IPS-15b (cell line): Measurements from ENCODE around the gene KAZALD1.

ENCODE experiments used
- H3K27me3 ChIP-seq: one replicate; pipeline ENCODE4 v1.6.1; 2013; ENCODE audit warnings: low read length; ENCODE audit not compliant: control insufficient read depth, insufficient read depth
- H3K36me3 ChIP-seq: one replicate; pipeline ENCODE4 v1.6.1; 2013; ENCODE audit warnings: low read length; ENCODE audit not compliant: control insufficient read depth, insufficient read depth
- H3K4me1 ChIP-seq: one replicate; pipeline ENCODE4 v1.6.1; 2013; ENCODE audit warnings: mild to moderate bottlenecking, low read length; ENCODE audit not compliant: control insufficient read depth, insufficient read depth
- H3K4me3 ChIP-seq: one replicate; pipeline ENCODE4 v1.5.1; 2013; ENCODE audit warnings: low read depth, low read length
- H3K9ac ChIP-seq: one replicate; pipeline ENCODE4 v1.6.1; 2013; ENCODE audit warnings: low read depth, mild to moderate bottlenecking, low read length
- H3K9me3 ChIP-seq: one replicate; pipeline ENCODE4 v1.6.1; 2013; ENCODE audit warnings: mild to moderate bottlenecking, low read length; ENCODE audit not compliant: control insufficient read depth, insufficient read depth

KAZALD1 gene

GRCh38 chr10:101065481-101066145 is 3.8 kb downstream of the KAZALD1 start:
- H3K9ac ChIP-seq, result no peak overlapping the region
- H3K9me3 ChIP-seq, result no peaks in the 10 kb centered on the region
- H3K36me3 ChIP-seq, result no peaks in the 10 kb centered on the region
- peaks cover 80% of the 10 kb centered on the region for H3K27me3 ChIP-seq
- peak overlapping the region; percentile 61 for H3K4me3 ChIP-seq
- peaks cover 6% of the 10 kb centered on the region for H3K4me1 ChIP-seq

- H3K4me3 ChIP-seq, result peak overlapping the region; percentile 61
- H3K9ac ChIP-seq, result no peak overlapping the region
- peaks cover 87% of the 10 kb centered on the region for H3K27me3 ChIP-seq
- peaks cover 6% of the 10 kb centered on the region for H3K4me1 ChIP-seq
- H3K36me3 ChIP-seq, result no peaks in the 10 kb centered on the region
- H3K9me3 ChIP-seq, result no peaks in the 10 kb centered on the region
Measured at GRCh38 chr10:101066146-101066895, 4.5 kb downstream of the KAZALD1 start.

- peaks cover 6% of the 10 kb centered on the region for H3K4me1 ChIP-seq
- H3K36me3 ChIP-seq, result no peaks in the 10 kb centered on the region
- H3K27me3 ChIP-seq, result peaks cover 87% of the 10 kb centered on the region
- H3K4me3 ChIP-seq, result peak overlapping the region; percentile 67
- no peaks in the 10 kb centered on the region for H3K9me3 ChIP-seq
- no peak overlapping the region for H3K9ac ChIP-seq
Measured at GRCh38 chr10:101066896-101067355, 5.1 kb downstream of the KAZALD1 start.

- H3K9ac ChIP-seq, result no peak overlapping the region
- H3K4me1 ChIP-seq, result peaks cover 2% of the 10 kb centered on the region
- no peaks in the 10 kb centered on the region for H3K9me3 ChIP-seq
- H3K36me3 ChIP-seq, result no peaks in the 10 kb centered on the region
- peak overlapping the region; percentile 67 for H3K4me3 ChIP-seq
- H3K27me3 ChIP-seq, result peaks cover 87% of the 10 kb centered on the region
Measured at GRCh38 chr10:101067356-101068083, 5.7 kb downstream of the KAZALD1 start.

GRCh38 chr10:101069441-101069840 is 7.7 kb downstream of the KAZALD1 start:
- H3K9me3 ChIP-seq, result no peaks in the 10 kb centered on the region
- H3K36me3 ChIP-seq, result no peaks in the 10 kb centered on the region
- H3K9ac ChIP-seq, result no peak overlapping the region
- H3K27me3 ChIP-seq, result peaks cover 86% of the 10 kb centered on the region
- H3K4me3 ChIP-seq, result no peak overlapping the region
- H3K4me1 ChIP-seq, result no peaks in the 10 kb centered on the region

- H3K9me3 ChIP-seq, result no peaks in the 10 kb centered on the region
- no peaks in the 10 kb centered on the region for H3K36me3 ChIP-seq
- H3K9ac ChIP-seq, result no peak overlapping the region
- H3K27me3 ChIP-seq, result peaks cover 84% of the 10 kb centered on the region
- no peak overlapping the region for H3K4me3 ChIP-seq
- H3K4me1 ChIP-seq, result no peaks in the 10 kb centered on the region
Measured at GRCh38 chr10:101070098-101070497, 8.3 kb downstream of the KAZALD1 start.

GRCh38 chr10:101071267-101071884 is 9.6 kb downstream of the KAZALD1 start:
- no peak overlapping the region for H3K4me3 ChIP-seq

GRCh38 chr10:101071885-101072433 is 10.2 kb downstream of the KAZALD1 start:
- H3K4me1 ChIP-seq, result no peaks in the 10 kb centered on the region
- H3K27me3 ChIP-seq, result peaks cover 83% of the 10 kb centered on the region
- no peak overlapping the region for H3K9ac ChIP-seq
- H3K4me3 ChIP-seq, result no peak overlapping the region
- no peaks in the 10 kb centered on the region for H3K9me3 ChIP-seq
- H3K36me3 ChIP-seq, result no peaks in the 10 kb centered on the region

More at GRCh38 chr10:101071267-101071884, 9.6 kb downstream of the KAZALD1 start:
- no peak overlapping the region for H3K9ac ChIP-seq
- H3K27me3 ChIP-seq, result peaks cover 84% of the 10 kb centered on the region
- H3K9me3 ChIP-seq, result no peaks in the 10 kb centered on the region
- H3K36me3 ChIP-seq, result no peaks in the 10 kb centered on the region
- no peaks in the 10 kb centered on the region for H3K4me1 ChIP-seq

GRCh38 chr10:101072923-101073322 is 11.1 kb downstream of the KAZALD1 start:
- H3K9ac ChIP-seq, result no peak overlapping the region
- no peaks in the 10 kb centered on the region for H3K4me1 ChIP-seq
- H3K36me3 ChIP-seq, result no peaks in the 10 kb centered on the region
- H3K4me3 ChIP-seq, result no peak overlapping the region
- peaks cover 76% of the 10 kb centered on the region for H3K27me3 ChIP-seq
- no peaks in the 10 kb centered on the region for H3K9me3 ChIP-seq

- Histone ChIP-seq H3K9ac (no peak overlapping the region), H3K9me3 (no peaks in the 10 kb centered on the region), H3K4me3 (peak overlapping the region; percentile 35), H3K4me1 (no peaks in the 10 kb centered on the region), H3K36me3 (no peaks in the 10 kb centered on the region), H3K27me3 (peaks cover 79% of the 10 kb centered on the region)
Measured at GRCh38 chr10:101073631-101074030, 11.8 kb downstream of the KAZALD1 start.

- Histone ChIP-seq H3K4me3 (no peak overlapping the region), H3K9me3 (no peaks in the 10 kb centered on the region), H3K9ac (no peak overlapping the region), H3K27me3 (peaks cover 79% of the 10 kb centered on the region), H3K4me1 (no peaks in the 10 kb centered on the region), H3K36me3 (no peaks in the 10 kb centered on the region)
Measured at GRCh38 chr10:101075775-101076174, 14.0 kb downstream of the KAZALD1 start.
